ENCODE measurements around the gene GSE1.

DNA sequence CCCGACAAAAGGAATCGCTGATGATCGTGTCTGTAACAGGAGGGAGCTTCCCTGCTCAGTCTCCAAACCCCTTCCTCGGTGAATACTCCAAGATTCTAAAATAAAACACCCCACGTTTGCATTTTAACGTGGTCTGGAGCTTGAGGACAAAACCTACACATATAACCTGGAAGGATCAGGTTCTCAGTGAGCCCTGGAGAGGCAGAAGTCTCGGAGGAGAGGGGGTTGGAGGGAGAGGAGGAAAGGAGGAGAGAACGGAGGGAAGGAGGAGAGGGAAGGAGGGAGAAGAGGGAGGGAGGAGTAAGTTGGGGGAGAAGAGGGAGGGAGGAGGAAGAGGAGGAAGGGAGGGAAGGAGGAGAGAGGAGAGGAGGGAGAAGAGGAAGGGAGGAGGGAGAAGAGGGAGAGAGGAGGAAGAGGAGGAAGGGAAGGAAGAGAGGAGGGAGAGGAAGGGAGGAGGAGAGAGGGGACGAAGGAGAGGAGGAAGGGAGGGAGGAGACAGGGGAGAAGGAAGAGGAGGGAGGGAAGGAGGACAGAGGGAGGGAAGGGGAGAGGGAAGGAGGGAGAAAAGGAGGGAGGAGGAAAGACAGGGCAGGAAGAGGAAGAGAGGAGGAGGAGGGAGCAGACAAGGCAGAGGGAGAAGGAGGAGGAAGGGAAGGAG is 103.0 kb downstream of the GSE1 start:
- TF ChIP-seq SYNCRIP (IDR thresholded peaks at IDR 0.05; ENCODE audit: insufficient read depth, low read depth, low read length) (no peak), CHD4 (IDR thresholded peaks at IDR 0.05; ENCODE audit: borderline replicate concordance, low read length) (no peak), CTCF (CRISPR knock-in tag; IDR thresholded peaks at IDR 0.05) (no peak), RFX5 (IDR thresholded peaks at IDR 0.05; ENCODE audit: low read depth, low read length) (no peak), ZNF274 (CRISPR knock-in tag; IDR thresholded peaks at IDR 0.05) (no peak), EP300 (IDR thresholded peaks at IDR 0.05; ENCODE audit: low read depth in 2 of 2, low read length in 2 of 2) (no peak), EP300 (CRISPR knock-in tag; IDR thresholded peaks at IDR 0.05; ENCODE audit: borderline replicate concordance) (no peak), KLF9 (CRISPR knock-in tag; IDR thresholded peaks at IDR 0.05; ENCODE audit: low read depth) (no peak)
